Endothelial cell of umbilical vein (primary cell): ENCODE results near the gene FHIP2A.
A peak's percentile ranks its signal among the peaks of the same experiment; 100 is the strongest.

Experiments used
- CTCF ChIP-seq, 2 donors: IDR thresholded peaks; 1 replicate in 1 of 2; 2 replicates in 1 of 2; pipeline ENCODE4 v1.5.1; 2011; ENCODE audit warnings: low read length in 2 of 2, mild to moderate bottlenecking in 2 of 2, moderate library complexity in 2 of 2, control low read depth in 1 of 2, inconsistent platforms in 1 of 2, low read depth in 1 of 2; ENCODE audit not compliant: insufficient read depth in 1 of 2; ENCODE audit errors: extremely low read depth in 1 of 2
- POLR2AphosphoS5 ChIP-seq: IDR thresholded peaks from 2 replicates; pipeline ENCODE4 v1.6.1; 2012; ENCODE audit warnings: low read depth, mild to moderate bottlenecking, control low read depth, low read length, moderate library complexity; ENCODE audit not compliant: insufficient read depth

- TF ChIP-seq CTCF (IDR thresholded peaks at IDR 0.05; ENCODE audit: extremely low read depth in 1 of 2, insufficient read depth in 1 of 2, low read depth in 1 of 2, low read length in 2 of 2), result no peak
- peak; percentile 45 for TF ChIP-seq POLR2AphosphoS5
Observed at GRCh38 chr10:114856544-114857287, 35.1 kb downstream of the FHIP2A start.
